Activated CD8-positive, alpha-beta memory T cell treated with anti-CD3 and anti-CD28 coated beads for 24 hours (primary cell): Measurements from ENCODE around the gene KCNQ2.

Experiments used
- DNase-seq: peaks from one replicate; pipeline ENCODE4 v3.0.0-alpha.2; 2020

KCNQ2 gene

DNA sequence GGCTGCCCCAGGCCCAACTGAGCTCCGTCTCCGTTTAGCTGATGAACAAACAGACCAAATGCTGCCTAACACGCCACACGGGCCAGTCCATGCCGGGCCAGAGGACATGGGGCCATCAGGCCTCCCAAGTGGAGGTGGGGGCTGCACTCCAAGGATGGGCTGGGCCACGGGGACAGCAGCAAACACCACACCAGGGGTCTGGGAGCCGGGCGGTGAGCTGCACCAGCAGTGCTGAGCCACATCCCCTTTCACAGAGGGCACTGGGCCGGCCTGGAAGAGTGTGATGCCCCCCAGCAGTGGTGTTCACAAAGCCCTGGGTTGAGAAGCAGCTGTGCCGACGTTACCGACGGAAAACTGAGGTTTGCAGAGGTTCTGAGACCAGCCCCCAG, 2.7 kb downstream of the KCNQ2 start:
- DNase-seq = no peak

GRCh38 chr20:63469019-63469712, 3.3 kb downstream of the KCNQ2 start:
- DNase-seq = no peak

DNA sequence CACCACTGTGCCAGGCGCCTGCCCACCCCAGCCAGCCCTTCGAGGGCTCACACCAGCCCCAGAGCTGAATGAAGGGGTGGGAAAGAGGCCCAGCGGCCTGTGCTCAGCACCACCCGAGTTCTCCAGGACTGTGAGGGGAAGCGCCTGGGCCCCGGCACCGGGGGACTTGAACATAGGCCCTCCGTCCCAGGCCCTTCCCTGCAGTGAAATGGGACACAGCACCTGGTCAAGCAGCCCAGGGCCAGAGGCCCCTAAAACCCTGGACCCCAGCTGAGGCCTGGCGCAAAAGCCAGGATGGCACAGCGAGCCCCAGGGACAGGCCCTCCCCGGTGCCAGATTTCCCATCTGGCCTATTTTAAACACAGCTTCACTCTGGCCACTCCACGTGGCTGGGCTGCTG, 4.0 kb downstream of the KCNQ2 start:
- no peak for DNase-seq

GRCh38 chr20:63467294-63468083, 5.0 kb downstream of the KCNQ2 start:
- no peak for DNase-seq

- DNase-seq = no peak
Observed at GRCh38 chr20:63466861-63467260, 5.6 kb downstream of the KCNQ2 start.

DNA sequence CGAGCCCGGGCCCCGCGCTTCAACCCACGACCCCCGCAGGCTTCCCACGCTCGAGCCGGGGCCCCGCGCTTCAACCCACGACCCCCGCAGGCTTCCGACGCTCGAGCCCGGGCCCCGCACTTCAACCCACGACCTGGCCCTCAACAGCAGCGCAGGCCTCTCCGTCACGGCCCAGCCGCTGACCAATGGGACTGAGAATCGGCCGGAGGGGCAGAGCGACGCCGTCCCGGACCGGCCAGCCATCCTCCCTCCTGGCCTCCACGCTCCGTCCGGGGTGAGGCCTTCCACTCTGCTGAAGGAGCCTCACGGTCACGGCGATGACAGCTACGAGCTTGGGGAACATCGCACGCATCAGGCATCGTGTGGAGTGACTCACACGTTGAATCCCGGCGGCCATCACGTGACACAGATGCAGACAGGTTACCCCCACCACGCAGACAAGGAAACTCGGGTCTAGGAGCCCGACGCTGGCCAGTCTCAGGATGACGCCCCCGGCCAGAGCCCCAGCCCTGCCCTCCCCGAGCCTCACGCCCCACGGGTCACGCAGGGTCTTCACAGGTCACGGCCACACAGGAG, 6.1 kb downstream of the KCNQ2 start:
- DNase-seq = no peak

DNA sequence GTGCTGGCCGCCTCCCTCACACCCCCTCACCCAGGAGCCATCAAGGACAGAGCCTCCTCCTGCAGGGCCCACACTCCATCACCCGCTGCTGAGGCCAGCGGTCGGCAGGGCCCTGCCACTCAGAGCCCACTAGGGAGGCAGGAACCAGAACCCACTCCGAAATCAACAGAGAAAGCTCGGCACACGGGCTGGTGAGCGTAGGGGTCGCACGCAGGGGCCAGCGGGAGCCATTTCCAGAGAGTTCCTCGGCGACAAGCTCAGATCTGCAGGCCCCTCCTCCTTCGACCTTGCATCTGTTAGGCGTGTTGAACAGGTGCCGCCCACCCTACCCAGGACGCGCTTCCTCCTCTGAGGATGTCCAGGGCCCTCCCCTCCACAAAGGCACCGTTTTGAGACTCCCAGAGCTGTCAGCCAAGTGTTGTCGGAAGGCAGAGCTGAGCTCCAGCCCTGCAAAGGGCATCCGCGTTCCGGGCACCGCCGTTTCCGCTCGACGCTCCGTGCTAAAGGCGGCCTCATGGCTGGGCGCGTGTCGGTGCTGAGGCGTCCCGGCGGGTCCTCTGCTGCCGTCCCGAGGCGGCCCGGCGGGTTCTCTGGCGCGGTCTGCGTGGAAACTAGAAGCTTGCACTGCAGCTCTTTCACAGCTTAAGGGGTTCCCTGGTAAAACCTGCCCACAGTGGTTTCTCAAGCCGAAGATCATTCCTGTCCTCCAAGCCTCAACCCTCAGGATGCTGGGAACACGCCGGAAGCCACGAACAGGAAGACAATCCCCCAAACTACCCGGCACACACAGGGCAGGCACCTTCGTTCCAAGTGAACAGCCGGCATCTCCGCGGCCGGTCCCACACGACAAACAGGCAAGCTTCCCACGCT, 6.8 kb downstream of the KCNQ2 start:
- DNase-seq = no peak

- DNase-seq = no peak
Observed at GRCh38 chr20:63464289-63464635, 8.2 kb downstream of the KCNQ2 start.

DNA sequence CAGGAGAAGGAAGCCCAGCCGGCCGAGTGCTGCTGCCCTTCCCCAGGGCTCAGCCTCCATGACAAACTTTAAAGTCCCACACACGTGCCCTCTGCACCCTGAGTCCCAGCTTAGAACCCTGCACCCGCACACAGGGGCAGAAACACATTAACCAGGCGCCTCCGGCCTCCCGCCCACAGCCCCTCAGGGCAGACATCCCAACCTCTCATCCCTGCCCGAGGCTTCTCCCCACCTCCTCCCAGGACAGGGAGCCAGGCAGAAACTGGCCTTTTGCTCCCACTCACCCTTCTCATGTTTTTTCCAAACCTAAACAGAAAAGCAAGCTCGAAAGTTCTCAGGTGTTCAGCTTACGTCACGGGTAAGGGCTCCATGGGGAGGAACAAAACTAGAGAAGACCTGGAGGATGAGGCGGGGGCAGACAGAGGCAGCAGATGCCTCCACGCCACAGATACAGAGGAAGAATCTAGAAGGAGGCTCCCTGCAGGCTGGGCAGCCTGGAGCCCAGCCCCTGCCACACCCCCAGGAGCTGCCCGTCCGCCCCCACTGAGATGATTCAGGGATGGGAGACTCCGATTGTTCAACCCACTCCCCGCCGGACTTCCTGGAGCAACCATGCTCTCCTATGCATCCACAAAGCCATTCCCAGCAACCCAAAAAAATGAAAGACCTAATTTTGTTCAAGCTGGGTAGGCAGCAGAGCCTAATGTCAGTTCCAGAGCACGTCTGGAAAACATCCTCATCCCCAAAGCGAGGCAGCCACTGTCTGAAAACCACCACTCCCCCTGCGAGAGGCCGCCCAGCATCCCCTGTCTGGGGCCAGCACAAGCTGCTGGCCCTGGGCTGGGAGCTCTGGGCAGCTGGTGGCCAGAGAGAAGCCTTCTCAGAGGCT, 8.8 kb downstream of the KCNQ2 start:
- DNase-seq = no peak

DNA sequence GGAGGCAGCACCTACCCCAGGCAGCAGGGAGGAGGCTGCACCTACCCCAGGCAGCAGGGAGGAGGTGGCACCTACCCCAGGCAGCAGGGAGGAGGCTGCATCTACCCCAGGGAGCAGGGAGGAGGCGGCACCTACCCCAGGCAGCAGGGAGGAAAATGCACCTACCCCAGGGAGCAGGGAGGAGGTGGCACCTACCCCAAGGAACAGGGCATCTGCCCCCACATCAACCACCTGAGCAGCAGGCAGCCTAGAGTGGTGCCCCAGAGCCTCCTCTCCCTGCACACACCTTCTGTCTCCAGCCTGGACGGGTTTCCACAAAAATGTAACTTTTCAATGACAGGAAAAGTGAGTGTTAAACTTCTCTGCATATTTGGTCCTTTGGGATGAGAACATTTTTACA, 10.2 kb downstream of the KCNQ2 start:
- no peak for DNase-seq

DNA sequence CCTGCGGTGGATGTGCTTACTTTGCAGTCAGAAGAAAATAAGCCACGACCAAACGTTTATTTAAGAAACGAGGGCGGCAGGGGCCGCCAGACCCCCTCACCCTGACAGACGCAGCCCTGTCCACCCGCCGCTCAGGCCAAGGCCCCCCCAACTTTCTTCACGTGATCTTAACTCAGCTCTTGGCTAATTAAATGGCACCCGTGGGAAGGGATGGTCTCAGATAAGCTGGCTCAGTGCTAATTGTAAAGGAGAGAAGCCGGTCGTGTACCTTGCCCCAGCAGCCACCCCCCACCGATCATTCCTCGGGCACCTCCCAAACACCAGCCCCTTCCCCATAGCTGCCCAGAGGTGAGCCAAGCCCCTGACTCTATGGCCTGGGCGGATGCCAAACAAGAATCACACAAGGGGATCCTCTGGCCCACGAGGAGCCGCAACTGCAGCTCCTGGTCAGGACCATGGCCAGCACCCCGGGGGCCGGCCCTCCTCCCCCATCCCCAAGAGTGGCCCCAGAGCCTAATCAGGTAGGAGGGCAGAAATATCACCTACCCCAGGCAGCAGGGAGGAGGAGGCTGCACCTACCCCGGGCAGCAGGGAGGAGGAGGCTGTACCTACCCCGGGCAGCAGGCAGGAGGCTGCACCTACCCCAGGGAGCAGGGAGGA, 11.2 kb downstream of the KCNQ2 start:
- DNase-seq = no peak

DNA sequence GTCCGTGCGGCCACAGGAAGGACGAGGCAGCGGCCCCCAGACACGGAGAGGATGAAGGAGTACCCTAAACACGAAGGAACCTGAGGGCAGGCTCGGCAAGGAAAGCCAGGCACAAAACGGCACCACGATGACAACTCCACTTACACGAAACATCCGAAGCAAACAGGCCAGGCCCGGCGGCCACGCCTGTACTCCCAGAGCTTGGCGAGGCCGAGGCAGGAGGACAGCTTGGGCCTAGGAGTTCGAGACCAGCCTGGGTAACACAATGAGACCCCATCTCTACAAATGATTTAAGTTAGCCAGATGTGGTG, 13.4 kb downstream of the KCNQ2 start:
- DNase-seq = no peak

GRCh38 chr20:63458170-63459069, 14.0 kb downstream of the KCNQ2 start:
- no peak for DNase-seq

GRCh38 chr20:63457737-63458136, 14.7 kb downstream of the KCNQ2 start:
- no peak for DNase-seq

DNA sequence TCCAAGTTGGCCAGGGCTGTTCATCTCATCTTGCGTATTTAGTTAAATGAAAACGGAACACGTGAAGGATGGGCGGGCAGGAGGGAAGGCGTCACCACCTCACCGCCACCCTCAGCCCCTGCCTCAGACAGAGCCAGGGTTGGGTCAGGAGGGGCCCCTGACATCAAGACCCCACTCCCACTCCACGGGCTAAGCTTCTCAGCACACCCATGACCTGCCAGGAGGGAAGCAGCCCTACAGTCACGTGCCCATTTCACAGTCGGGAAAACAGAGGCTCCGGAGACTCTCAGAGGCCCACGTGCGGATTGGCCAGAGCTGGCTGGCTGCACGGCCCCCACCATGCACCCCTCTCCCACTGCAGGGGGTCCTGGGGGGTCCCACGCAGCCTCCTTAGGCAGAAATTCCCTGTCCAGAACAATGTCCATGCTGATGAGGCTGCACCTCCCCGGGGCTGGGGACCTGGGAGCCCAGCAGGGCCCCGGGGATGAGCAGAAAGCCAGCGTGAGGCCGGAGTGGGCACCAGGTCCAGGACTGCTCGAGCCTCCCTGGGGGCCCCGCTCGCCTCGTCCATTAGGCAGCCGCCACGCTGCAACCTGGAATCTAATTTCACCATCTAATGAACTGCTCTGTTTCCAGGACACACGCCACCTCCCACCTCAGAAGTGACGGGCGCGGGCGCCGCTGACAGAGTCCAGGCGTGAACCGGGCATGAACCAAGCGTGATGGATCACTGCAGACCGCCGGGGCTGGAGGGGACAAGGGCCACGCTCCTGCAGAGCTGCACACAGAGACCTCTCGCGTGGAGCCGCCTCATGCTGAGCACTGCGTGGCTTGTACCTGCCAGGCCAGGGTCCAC, 15.8 kb downstream of the KCNQ2 start:
- no peak for DNase-seq

DNA sequence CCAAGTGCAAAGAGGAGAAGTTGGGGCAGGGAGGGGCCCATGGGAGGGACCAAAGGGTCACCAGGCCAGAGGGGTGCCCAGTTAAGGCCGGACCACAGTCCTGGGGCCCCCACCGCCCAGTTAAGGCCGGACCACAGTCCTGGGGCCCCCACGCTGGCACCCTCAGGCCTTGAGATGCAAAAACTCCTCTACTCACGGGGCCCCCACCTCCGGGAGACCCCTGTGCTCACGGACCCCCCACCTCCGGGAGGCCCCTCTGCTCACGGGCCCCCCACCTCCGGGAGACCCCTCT, 16.9 kb downstream of the KCNQ2 start:
- DNase-seq = no peak

DNA sequence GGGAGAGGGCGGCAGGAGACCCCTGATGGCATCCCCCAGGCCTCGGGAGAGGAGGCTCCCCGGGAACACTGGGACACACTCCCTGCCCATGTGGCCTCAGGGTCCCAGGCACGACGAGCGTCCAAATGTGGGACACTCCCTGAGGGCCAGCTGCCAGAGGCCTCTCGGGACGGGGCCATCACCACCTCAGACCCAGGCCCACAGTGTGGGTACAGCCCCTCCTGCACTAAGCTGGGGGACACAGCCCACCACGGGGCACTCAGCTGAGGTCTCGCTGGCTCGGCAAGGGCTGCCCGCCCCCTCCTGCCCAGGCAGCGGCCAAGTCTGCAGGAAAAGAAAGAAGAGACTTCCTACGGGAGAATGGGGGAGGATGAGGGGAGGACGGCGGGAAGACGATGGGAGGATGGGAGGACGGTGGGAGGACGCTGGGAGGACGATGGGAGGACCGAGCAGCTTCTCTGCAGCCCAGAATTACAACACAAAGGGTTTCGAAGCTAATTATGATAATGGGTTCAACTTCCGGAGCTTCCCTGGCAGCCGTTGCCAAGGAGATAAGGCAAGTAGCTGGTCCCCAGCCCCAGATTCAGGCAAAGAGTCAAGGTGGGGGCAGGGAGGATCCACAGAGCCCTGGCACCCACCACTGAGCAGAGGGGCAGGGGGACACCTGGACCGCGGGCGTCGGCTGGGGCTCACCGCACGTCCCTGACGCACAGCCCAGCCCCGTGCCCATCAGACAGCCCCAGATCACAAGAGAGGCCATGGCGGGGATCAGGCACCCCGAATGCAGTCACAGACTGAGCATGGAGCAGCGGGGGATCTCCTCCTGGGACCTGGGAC, 17.5 kb downstream of the KCNQ2 start:
- DNase-seq = no peak

- DNase-seq = no peak
Observed at GRCh38 chr20:63452821-63453523, 19.5 kb downstream of the KCNQ2 start.

DNA sequence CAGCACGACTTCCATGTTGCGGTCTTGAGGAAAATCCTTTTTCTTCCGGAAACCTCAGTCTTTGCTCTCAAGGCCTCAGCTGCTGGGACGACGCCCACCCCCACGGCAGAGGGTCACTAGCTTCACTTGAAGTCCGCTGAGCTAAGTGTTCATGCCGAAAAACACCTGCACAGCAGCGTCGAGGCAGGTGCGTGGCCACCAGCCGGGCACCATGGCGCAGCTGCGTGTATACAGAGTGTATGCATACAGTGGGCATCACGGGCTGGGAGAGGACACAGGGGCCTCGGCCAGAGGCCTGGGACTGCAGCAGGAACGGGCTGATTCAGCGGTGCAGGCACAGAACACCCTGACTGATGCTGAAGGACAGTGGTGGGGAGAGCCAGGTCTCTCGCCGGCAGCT, 20.1 kb downstream of the KCNQ2 start:
- DNase-seq = no peak
